Ovary (tissue), 9 donors: ENCODE measurements around the gene LSM14B. TPM values are rescaled to one million over a fixed set of nuclear protein-coding genes. Genes with fewer than 3 reads are reported as not detected.

Experiments used
- DNase-seq, 5 donors: peaks; one replicate each; pipeline ENCODE4 v3.0.0-alpha.2; 2019 to 2020
- H3K27ac ChIP-seq, 2 donors: fragments of 200-600 bp; one replicate each; pipeline versions ENCODE4 v1.5.1 to v1.8.0; 2019 to 2022
- H3K27me3 ChIP-seq: fragments of 200-600 bp; one replicate; pipeline ENCODE4 v1.8.0; 2022
- H3K36me3 ChIP-seq: fragments of 200-600 bp; sonication (generic); one replicate; pipeline ENCODE4 v1.5.1; 2019
- H3K4me1 ChIP-seq: one replicate; pipeline ENCODE4 v1.8.1; 2013; ENCODE audit warnings: mild to moderate bottlenecking, moderate library complexity; ENCODE audit not compliant: insufficient read depth
- H3K4me3 ChIP-seq: fragments of 200-600 bp; sonication (generic); one replicate; pipeline ENCODE4 v1.5.1; 2017
- H3K9me3 ChIP-seq, 2 donors: fragments of 200-600 bp in 1 of 2; sonication (generic) in 1 of 2; one replicate each; pipeline versions ENCODE4 v1.5.1 to v1.8.1; 2013 to 2019; ENCODE audit warnings: mild to moderate bottlenecking in 1 of 2, moderate library complexity in 1 of 2
- EP300 ChIP-seq: sonication (generic); formaldehyde crosslinking; IDR thresholded peaks from one replicate; pipeline ENCODE4 v1.6.1; 2017; ENCODE audit warnings: antibody characterized with exemption
- POLR2A ChIP-seq: fragments of 450-650 bp; IDR thresholded peaks from one replicate; pipeline ENCODE4 v1.6.1; 2017; ENCODE audit warnings: antibody characterized with exemption, mild to moderate bottlenecking, moderate library complexity
- WGBS, 3 donors: extraction: QIAGEN DNeasy Blood & Tissue Kit in 1 of 3; methylation state at CpG; one replicate each; pipeline versions ENCODE4 v1.1.5 to v1.1.7; 2013 to 2017; 5-methylcytosine and 5-hydroxymethylcytosine counted together
- intact Hi-C, 4 donors: fragments of 100-400 bp; cut with DNase I; formaldehyde crosslinking; loops; one replicate each; pipeline versions ENCODE4 v1.11.0 to v1.15.1; 2022 to 2023
- polyA plus RNA-seq, 2 donors: library from polyadenylated mRNA; stranded (reverse); fragments of 200-250 nt in 1 of 2; fragments of 350-450 nt in 1 of 2; fragmentation: Illumina TruSeq in 1 of 2; extraction: RNeasy Lipid Tissue Mini Kit (QIAGEN cat#74804) in 1 of 2; gene quantifications; one replicate each; pipeline ENCODE4 v1.2.3, GENCODE V29; 2013 to 2014
- total RNA-seq, 7 donors: library from RNA; depleted of rRNA in 2 of 7; stranded (reverse); fragments of >200 nt in 2 of 7; fragmentation: NEBNext Ultra II Directional in 3 of 7; extraction: Animal tissue kit (Norgen Biotek cat#: 25700) in 3 of 7; gene quantifications; one replicate each; pipeline versions ENCODE4 v1.1.0 to v1.2.4, GENCODE V29; 2016 to 2023
- TF ChIP-seq, protein P1 (sequence below), 3 donors: fragments of 450-650 bp in 2 of 3; fragments of 200-600 bp in 1 of 3; IDR thresholded peaks; one replicate each; pipeline versions ENCODE4 v1.5.1 to v1.8.0; 2016 to 2022; ENCODE audit warnings: antibody characterized with exemption in 3 of 3, mild to moderate bottlenecking in 1 of 3
- donor health status: DM: no; HTN: no; CAD: no; lungs with moderate emphysema.
- donor health status: DM: no; HTN: no; CAD: no.
- donor health status: Bipolar disorder and iron deficiency.
- donor health status: DM: yes; HTN: yes; CAD: no.
- donor health status: DM: no; HTN: no; CAD: no.
- donor health status: DM: yes; HTN: yes; CAD: no.

Gene LSM14B
- total and polyA plus RNA-seq, 9 donors: 21.5 to 62.2 (median 55.5) TPM

GRCh38 chr20:62148908-62149314, 26.6 kb downstream of the LSM14B start:
- H3K4me1 ChIP-seq: peaks cover 19% of the 10 kb centered on the region

GRCh38 chr20:62149532-62150309, 27.4 kb downstream of the LSM14B start:
- H3K36me3 ChIP-seq: no peaks in the 10 kb centered on the region
- H3K27me3 ChIP-seq: no peaks in the 10 kb centered on the region
- peaks cover 18% of the 10 kb centered on the region for H3K4me1 ChIP-seq
- intact Hi-C loops: no loop called here
- no peaks in the 10 kb centered on the region for H3K9me3 ChIP-seq
- no peak overlapping the region for H3K27ac ChIP-seq
- H3K4me3 ChIP-seq: no peak overlapping the region
- 34 to 51% (median 38%) methylated on average over 24 of the region's 24 CpGs for WGBS, 3 donors
- no peak for DNase-seq
- no peak for TF ChIP-seq EP300
- TF ChIP-seq, protein P1, sequence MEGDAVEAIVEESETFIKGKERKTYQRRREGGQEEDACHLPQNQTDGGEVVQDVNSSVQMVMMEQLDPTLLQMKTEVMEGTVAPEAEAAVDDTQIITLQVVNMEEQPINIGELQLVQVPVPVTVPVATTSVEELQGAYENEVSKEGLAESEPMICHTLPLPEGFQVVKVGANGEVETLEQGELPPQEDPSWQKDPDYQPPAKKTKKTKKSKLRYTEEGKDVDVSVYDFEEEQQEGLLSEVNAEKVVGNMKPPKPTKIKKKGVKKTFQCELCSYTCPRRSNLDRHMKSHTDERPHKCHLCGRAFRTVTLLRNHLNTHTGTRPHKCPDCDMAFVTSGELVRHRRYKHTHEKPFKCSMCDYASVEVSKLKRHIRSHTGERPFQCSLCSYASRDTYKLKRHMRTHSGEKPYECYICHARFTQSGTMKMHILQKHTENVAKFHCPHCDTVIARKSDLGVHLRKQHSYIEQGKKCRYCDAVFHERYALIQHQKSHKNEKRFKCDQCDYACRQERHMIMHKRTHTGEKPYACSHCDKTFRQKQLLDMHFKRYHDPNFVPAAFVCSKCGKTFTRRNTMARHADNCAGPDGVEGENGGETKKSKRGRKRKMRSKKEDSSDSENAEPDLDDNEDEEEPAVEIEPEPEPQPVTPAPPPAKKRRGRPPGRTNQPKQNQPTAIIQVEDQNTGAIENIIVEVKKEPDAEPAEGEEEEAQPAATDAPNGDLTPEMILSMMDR (IDR thresholded peaks at IDR 0.05): no peak

More at GRCh38 chr20:62148908-62149314, 26.6 kb downstream of the LSM14B start:
- Histone ChIP-seq H3K27ac (no peak overlapping the region), H3K36me3 (no peaks in the 10 kb centered on the region), H3K4me3 (no peak overlapping the region), H3K9me3 (no peaks in the 10 kb centered on the region), H3K27me3 (no peaks in the 10 kb centered on the region)
- TF ChIP-seq EP300: no peak
- intact Hi-C loops: no loop called here
- no peak for DNase-seq
- 85 to 89% (median 88%) methylated on average over 18 to 20 of the region's 20 CpGs for WGBS, 3 donors

DNA sequence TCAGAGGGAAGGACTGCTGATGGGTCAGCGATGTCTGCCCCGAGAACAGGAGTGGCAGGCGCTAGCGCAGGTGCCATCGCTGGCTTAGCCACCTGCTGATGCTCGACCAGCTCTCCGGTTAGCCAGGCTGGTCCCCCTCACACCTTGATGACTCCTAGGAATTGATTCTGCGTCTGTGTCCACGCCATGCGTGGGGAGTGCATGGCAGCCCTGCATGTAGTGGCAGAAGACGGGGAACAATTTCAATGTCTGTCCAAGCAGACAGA, 28.0 kb downstream of the LSM14B start:
- 91 to 97% (median 91%) methylated on average over 11 of the region's 11 CpGs for WGBS, 3 donors
- H3K27ac ChIP-seq: no peak overlapping the region
- no peak overlapping the region for H3K4me3 ChIP-seq
- DNase-seq: no peak
- peaks cover 17% of the 10 kb centered on the region for H3K4me1 ChIP-seq
- H3K36me3 ChIP-seq: no peaks in the 10 kb centered on the region
- H3K9me3 ChIP-seq: no peaks in the 10 kb centered on the region
- TF ChIP-seq EP300 (no peak), POLR2A (no peak)
- TF ChIP-seq, protein P1 (IDR thresholded peaks at IDR 0.05): no peak
- intact Hi-C loops: no loop called here
- no peaks in the 10 kb centered on the region for H3K27me3 ChIP-seq

- WGBS, 3 donors: 80 to 84% (median 82%) methylated on average over 11 of the region's 11 CpGs
- no peak for DNase-seq
- TF ChIP-seq EP300: no peak
- TF ChIP-seq POLR2A: no peak
- TF ChIP-seq, protein P1 (IDR thresholded peaks at IDR 0.05): no peak
- no peaks in the 10 kb centered on the region for H3K36me3 ChIP-seq
- intact Hi-C loops: no loop called here
- H3K27ac ChIP-seq: no peak overlapping the region
- H3K9me3 ChIP-seq: no peaks in the 10 kb centered on the region
- H3K4me1 ChIP-seq: peaks cover 12% of the 10 kb centered on the region
- no peak overlapping the region for H3K4me3 ChIP-seq
- H3K27me3 ChIP-seq: no peaks in the 10 kb centered on the region
Observed at GRCh38 chr20:62151225-62151624, 28.9 kb downstream of the LSM14B start.

GRCh38 chr20:62151835-62152364, 29.6 kb downstream of the LSM14B start:
- 77 to 81% (median 80%) methylated on average over 22 to 23 of the region's 23 CpGs for WGBS, 3 donors
- Histone ChIP-seq H3K27ac (no peak overlapping the region), H3K27me3 (no peaks in the 10 kb centered on the region), H3K4me3 (no peak overlapping the region), H3K36me3 (no peaks in the 10 kb centered on the region), H3K4me1 (peaks cover 16% of the 10 kb centered on the region), H3K9me3 (no peaks in the 10 kb centered on the region)
- TF ChIP-seq, protein P1 (IDR thresholded peaks at IDR 0.05): no peak
- no peak for TF ChIP-seq POLR2A
- no peak for TF ChIP-seq EP300
- intact Hi-C loops: no loop called here
- no peak for DNase-seq
